HUES48 (cell line): ENCODE results near the gene FGD4.

Experiments
- H3K27ac ChIP-seq: one replicate; pipeline ENCODE4 v1.7.0; 2013; ENCODE audit warnings: low read depth, low read length, inconsistent platforms
- H3K27me3 ChIP-seq: 2 replicates; pipeline ENCODE4 v1.6.1; 2013; ENCODE audit warnings: mild to moderate bottlenecking, low read length; ENCODE audit not compliant: control insufficient read depth, insufficient read depth
- H3K36me3 ChIP-seq: 2 replicates; pipeline ENCODE4 v1.6.1; 2013; ENCODE audit warnings: low read length; ENCODE audit not compliant: control insufficient read depth, insufficient read depth
- H3K4me1 ChIP-seq: 2 replicates; pipeline ENCODE4 v1.6.1; 2013; ENCODE audit warnings: mild to moderate bottlenecking, low read length; ENCODE audit not compliant: control insufficient read depth, insufficient read depth
- H3K4me3 ChIP-seq: 2 replicates; pipeline ENCODE4 v1.5.1; 2013; ENCODE audit warnings: mild to moderate bottlenecking, low read depth, low read length
- H3K9ac ChIP-seq: 2 replicates; pipeline ENCODE4 v1.6.1; 2013; ENCODE audit warnings: mild to moderate bottlenecking, low read depth, low read length, moderate library complexity
- H3K9me3 ChIP-seq: 2 replicates; pipeline ENCODE4 v1.6.1; 2013; ENCODE audit warnings: low read length; ENCODE audit not compliant: control insufficient read depth, insufficient read depth

FGD4 gene

DNA sequence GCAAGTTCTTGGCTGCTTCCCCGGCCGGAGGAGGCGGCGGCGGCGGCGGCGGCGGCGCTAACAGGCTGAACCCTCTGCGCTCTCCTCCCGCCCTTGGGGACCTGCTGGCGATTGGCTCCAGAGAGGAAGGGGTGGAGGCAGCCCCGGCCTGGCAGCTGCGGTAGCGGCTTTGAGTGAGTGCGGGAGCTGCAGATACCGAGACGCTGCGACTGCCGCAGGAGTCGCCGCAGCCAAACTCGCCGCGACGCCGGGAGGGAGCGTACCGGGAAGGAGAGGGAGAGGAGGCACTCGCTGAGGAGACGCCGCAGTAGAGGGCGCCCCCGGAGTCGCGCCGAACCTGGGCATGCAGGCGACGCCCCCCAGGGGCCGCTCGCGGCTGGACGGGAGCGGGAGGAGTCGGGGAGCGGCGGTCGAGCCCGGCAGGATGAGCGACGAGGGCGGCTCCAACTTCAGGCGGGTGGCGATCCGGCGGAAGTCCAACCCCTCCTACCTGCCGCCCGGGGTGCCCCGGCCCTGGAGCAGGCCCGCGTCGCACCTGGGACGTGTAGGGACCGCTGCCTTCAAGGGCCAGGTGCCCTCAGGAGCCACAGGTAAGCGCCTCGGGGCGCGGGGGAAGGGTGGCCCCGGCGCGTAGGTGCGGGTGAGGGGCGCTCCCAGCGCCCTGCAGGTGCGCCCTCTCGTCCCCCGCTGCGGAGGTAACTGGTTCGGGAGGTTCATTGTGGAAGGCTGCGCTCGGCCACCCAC, at the start of gene FGD4:
Gene FGD4 (plus strand): TSS at position 189 of the 744 bp plus-strand sequence.
- Histone ChIP-seq H3K4me1 (peaks cover 28% of the 10 kb centered on the region), H3K27ac (peak within 1 kb of the TSS; percentile 99), H3K9ac (peak within 1 kb of the TSS; percentile 93), H3K27me3 (no peaks in the 10 kb centered on the region), H3K9me3 (no peaks in the 10 kb centered on the region), H3K36me3 (peaks cover 9% of the 10 kb centered on the region; the same call in 1 of the 2 replicates), H3K4me3 (peak within 1 kb of the TSS; percentile 83)

- Histone ChIP-seq H3K9ac (no peak overlapping the region), H3K27me3 (no peaks in the 10 kb centered on the region), H3K36me3 (peaks cover 29% of the 10 kb centered on the region), H3K4me1 (no peaks in the 10 kb centered on the region), H3K9me3 (no peaks in the 10 kb centered on the region), H3K4me3 (no peak overlapping the region), H3K27ac (no peak overlapping the region)
These were observed 45.8 kb upstream of the FGD4 start for GRCh38 chr12:32353540-32353939.

GRCh38 chr12:32357601-32358249, 41.6 kb upstream of the FGD4 start:
- no peaks in the 10 kb centered on the region for H3K9me3 ChIP-seq
- peaks cover 11% of the 10 kb centered on the region for H3K4me1 ChIP-seq
- no peak overlapping the region for H3K9ac ChIP-seq

DNA sequence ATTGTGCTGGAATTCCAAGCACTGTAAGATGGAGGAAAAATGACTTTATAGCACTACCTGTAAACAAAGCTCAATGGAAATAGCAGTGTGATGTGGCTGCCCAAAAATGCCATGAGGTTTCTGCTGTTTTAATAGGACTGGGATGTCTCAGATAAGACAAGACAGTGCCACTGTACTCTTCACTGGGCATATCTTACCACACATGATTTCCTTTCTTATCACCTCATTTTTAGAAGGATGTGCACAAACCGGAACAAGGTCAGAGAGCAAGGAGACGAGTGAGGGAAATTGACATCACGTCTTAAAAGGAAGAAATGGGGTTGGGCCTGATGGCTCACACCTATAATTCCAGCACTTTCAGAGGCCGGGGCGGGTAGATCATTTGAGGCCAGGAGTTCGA, 38.4 kb upstream of the FGD4 start:
- peaks cover 12% of the 10 kb centered on the region; the same call in 1 of the 2 replicates for H3K36me3 ChIP-seq
- H3K9ac ChIP-seq: no peak overlapping the region
- H3K27ac ChIP-seq: no peak overlapping the region
- H3K4me1 ChIP-seq: peaks cover 32% of the 10 kb centered on the region
- no peaks in the 10 kb centered on the region for H3K9me3 ChIP-seq
- H3K4me3 ChIP-seq: no peak overlapping the region
- H3K27me3 ChIP-seq: no peaks in the 10 kb centered on the region

More at GRCh38 chr12:32357601-32358249, 41.6 kb upstream of the FGD4 start:
- peaks cover 16% of the 10 kb centered on the region for H3K36me3 ChIP-seq
- no peak overlapping the region for H3K4me3 ChIP-seq
- no peaks in the 10 kb centered on the region for H3K27me3 ChIP-seq
- H3K27ac ChIP-seq: no peak overlapping the region

DNA sequence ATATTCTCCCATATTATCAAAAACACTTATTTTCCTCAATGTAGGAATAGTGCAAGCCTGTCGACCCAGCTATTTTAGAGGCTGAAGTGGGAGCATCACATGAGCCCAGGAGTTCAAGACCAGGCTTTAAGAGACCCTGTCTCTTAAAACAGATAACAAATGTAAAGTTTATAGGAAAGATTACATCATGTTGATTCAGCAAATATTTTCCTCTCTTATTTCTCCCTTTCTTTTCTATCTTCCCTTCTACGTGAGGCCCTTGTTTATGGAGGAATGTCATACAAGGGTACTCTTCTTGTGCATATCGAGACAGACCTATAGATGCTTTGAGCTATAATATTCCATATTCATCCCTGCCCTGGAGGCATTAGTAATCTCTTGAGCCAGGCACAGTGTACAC, 36.5 kb upstream of the FGD4 start:
- Histone ChIP-seq H3K27me3 (no peaks in the 10 kb centered on the region), H3K36me3 (peaks cover 7% of the 10 kb centered on the region; the same call in 1 of the 2 replicates), H3K9me3 (no peaks in the 10 kb centered on the region), H3K27ac (peak overlapping the region; percentile 53), H3K4me3 (no peak overlapping the region), H3K4me1 (peaks cover 33% of the 10 kb centered on the region), H3K9ac (no peak overlapping the region)

DNA sequence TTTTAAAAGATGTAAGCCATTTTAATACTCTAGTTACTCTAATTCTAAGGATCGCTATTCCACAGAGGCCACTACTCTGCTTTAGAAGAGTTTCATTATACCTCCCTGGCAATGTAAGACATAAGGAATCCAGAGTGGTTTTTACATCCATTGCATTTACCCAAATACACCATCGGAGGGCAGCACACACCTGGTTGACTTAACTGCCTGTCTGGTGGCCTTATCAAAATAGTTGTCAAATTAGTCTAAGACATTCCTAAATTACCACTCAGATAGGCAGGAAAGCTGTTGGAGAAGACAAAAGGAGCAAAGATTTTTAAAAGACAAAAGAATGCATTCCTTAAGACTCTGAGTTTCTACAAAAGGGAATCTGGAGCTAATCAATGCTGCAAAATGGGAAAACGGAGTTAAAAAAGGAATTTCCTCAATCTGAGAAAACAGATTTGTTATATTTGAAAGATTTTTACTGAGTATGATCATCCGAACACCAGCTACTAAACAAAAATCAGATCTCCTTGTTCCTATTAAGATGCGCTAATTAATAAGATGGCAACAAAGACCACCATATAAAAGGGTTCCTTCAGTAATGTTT, 33.8 kb upstream of the FGD4 start:
- H3K36me3 ChIP-seq: peaks cover 11% of the 10 kb centered on the region
- no peak overlapping the region for H3K9ac ChIP-seq
- peak overlapping the region; percentile 0 for H3K27ac ChIP-seq
- H3K27me3 ChIP-seq: no peaks in the 10 kb centered on the region
- H3K9me3 ChIP-seq: no peaks in the 10 kb centered on the region
- no peak overlapping the region for H3K4me3 ChIP-seq
- H3K4me1 ChIP-seq: peaks cover 33% of the 10 kb centered on the region

- no peaks in the 10 kb centered on the region for H3K9me3 ChIP-seq
- no peak overlapping the region for H3K27ac ChIP-seq
- peaks cover 11% of the 10 kb centered on the region; the same call in 1 of the 2 replicates for H3K36me3 ChIP-seq
- H3K4me1 ChIP-seq: peaks cover 30% of the 10 kb centered on the region
- H3K27me3 ChIP-seq: no peaks in the 10 kb centered on the region
- H3K4me3 ChIP-seq: no peak overlapping the region
- no peak overlapping the region for H3K9ac ChIP-seq
These were observed 32.6 kb upstream of the FGD4 start for GRCh38 chr12:32366714-32367113.

DNA sequence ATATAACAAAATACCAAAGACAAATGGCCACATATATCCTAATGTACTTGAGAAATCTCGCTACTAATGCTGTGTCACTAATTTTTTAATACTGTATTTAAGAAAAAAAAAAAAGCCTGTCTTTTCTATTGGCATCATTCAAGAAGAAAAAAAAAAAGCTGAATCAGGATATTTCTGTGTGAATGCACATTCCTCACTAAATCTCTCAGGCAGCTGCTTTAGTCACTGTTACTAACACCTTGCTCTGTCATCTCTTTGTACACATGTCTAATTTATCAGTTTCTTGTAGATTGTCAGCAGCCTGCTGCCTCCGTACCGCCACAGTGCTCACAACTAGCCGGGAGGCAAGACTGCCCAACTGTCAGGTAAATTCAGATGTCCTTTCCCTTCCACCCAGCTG, 32.0 kb upstream of the FGD4 start:
- Histone ChIP-seq H3K36me3 (peaks cover 11% of the 10 kb centered on the region; the same call in 1 of the 2 replicates), H3K9me3 (no peaks in the 10 kb centered on the region), H3K27me3 (no peaks in the 10 kb centered on the region), H3K4me3 (no peak overlapping the region), H3K9ac (no peak overlapping the region), H3K27ac (no peak overlapping the region), H3K4me1 (peaks cover 25% of the 10 kb centered on the region)

DNA sequence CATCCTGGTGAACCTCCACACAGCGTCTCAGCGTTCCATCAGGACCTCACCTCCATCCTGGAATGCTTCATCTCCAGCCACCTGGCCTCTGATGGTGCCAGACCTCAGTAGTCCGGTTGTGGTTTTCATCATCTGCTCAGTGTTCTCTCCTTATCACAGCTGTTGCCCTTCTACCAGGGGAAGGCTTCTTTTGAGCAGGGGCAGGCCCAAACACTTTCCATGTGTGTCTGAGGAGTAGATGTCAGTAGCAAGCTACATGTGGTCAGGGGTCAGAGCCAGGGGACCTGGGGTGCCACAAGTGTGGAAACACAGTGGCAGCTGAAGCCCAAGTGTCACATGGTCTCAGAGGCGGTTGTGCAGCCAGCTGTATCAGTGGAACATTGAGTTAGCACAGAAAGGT, 30.2 kb upstream of the FGD4 start:
- Histone ChIP-seq H3K9me3 (no peaks in the 10 kb centered on the region), H3K9ac (no peak overlapping the region), H3K36me3 (peaks cover 7% of the 10 kb centered on the region; the same call in 1 of the 2 replicates), H3K4me3 (no peak overlapping the region), H3K4me1 (peaks cover 9% of the 10 kb centered on the region), H3K27me3 (no peaks in the 10 kb centered on the region), H3K27ac (no peak overlapping the region)

GRCh38 chr12:32377344-32378055, 21.9 kb upstream of the FGD4 start:
- no peaks in the 10 kb centered on the region for H3K27me3 ChIP-seq
- H3K27ac ChIP-seq: peak overlapping the region; percentile 39
- peaks cover 20% of the 10 kb centered on the region for H3K4me1 ChIP-seq
- no peaks in the 10 kb centered on the region for H3K9me3 ChIP-seq
- H3K36me3 ChIP-seq: no peaks in the 10 kb centered on the region
- H3K4me3 ChIP-seq: no peak overlapping the region
- H3K9ac ChIP-seq: no peak overlapping the region
